ENCODE measurements around the gene ARHGEF28.

- TF ChIP-seq CTCF (IDR thresholded peaks at IDR 0.05; ENCODE audit: borderline replicate concordance, extremely low read depth, low read length, poor library complexity, severe bottlenecking) (no peak), EZH2 (IDR thresholded peaks at IDR 0.05; ENCODE audit: borderline replicate concordance, low read depth, low read length, severe bottlenecking) (no peak)
Measured at GRCh38 chr5:73777192-73777591, 151.2 kb downstream of the ARHGEF28 start.

Measured in DND-41 (cell line).